Measurements from ENCODE around the gene MTHFD1L. TPM values are rescaled to one million over a fixed set of nuclear protein-coding genes. Genes with fewer than 3 reads are reported as not detected.

Gene MTHFD1L
- total and polyA plus RNA-seq, 2 of the 4 experiments (the other 2 are of a cell fraction): 43.5 to 53.2 TPM

DNA sequence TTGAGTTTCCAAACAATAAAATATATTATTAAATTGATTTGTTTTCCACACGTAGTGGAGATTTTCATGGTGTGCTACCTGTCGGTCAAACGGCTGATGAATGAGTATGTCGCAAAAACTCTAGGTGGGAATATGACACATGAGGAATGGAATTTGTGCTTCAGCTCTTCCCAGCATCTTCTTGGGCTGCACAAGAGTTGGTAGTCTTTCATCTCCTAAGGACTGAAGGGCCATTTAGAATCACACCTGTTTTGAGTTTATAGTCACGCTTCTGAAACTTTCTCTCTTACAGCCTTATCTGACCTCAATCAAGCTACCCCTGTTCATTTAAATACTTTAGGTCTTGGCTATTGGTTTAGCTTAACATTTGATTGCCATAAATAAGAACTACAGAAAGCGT lies 216.6 kb downstream of the MTHFD1L start:
- 100% methylated on average over 1 of the region's 6 CpGs; no CpG with 5 or more reads in 1 of the 2 experiments for WGBS, 2 experiments (ENCODE audit: extremely low coverage in 2 of 2, insufficient read length in 1 of 2)
- Histone ChIP-seq H3K27ac (ENCODE audit: insufficient read depth, low read length) (no peak overlapping the region), H3K4me1 (ENCODE audit: control insufficient read depth, insufficient read depth, low read length) (peaks cover 3% of the 10 kb centered on the region), H2BK5ac (ENCODE audit: low read depth, low read length, poor library complexity, severe bottlenecking) (no peak overlapping the region), H3K56ac (ENCODE audit: extremely low read depth, insufficient read depth, low read length) (no peak overlapping the region), H3K79me1 (ENCODE audit: low read depth in 1 of 2, low read length in 2 of 2) (peaks cover 25 to 30% of the 10 kb centered on the region in 2 experiments), H4K20me1 (ENCODE audit: insufficient read depth, low read length) (no peaks in the 10 kb centered on the region), H3K18ac (ENCODE audit: low read depth, low read length) (no peak overlapping the region), H3K9me1 (ENCODE audit: insufficient read depth, low read length) (peaks cover 10% of the 10 kb centered on the region), H2BK15ac (ENCODE audit: low read depth, low read length) (no peak overlapping the region), H2AK5ac (ENCODE audit: low read depth, low read length) (no peak overlapping the region), H3K4ac (ENCODE audit: low read depth, low read length) (no peak overlapping the region), H3K14ac (replicated peaks; ENCODE audit: low read depth, low read length) (no peak overlapping the region), H4K5ac (ENCODE audit: low read depth, low read length) (no peak overlapping the region), H3K4me2 (ENCODE audit: low read depth, low read length) (no peak overlapping the region), H3K4me3 (ENCODE audit: insufficient read depth, low read depth, low read length) (no peak overlapping the region), H3K9me3 (ENCODE audit: control insufficient read depth, insufficient read depth, low read length) (no peaks in the 10 kb centered on the region), H3K27me3 (ENCODE audit: control insufficient read depth, insufficient read depth, low read length) (no peaks in the 10 kb centered on the region), H2AFZ (replicated peaks; ENCODE audit: low read length, poor library complexity) (no peak overlapping the region), H3K9ac (ENCODE audit: low read depth, low read length) (no peak overlapping the region), H4K91ac (ENCODE audit: insufficient read depth, low read depth, low read length) (no peak overlapping the region), H3K23ac (ENCODE audit: low read depth, low read length) (no peak overlapping the region), H2BK120ac (ENCODE audit: low read depth, low read length) (no peak overlapping the region), H2BK20ac (ENCODE audit: low read depth, low read length) (no peak overlapping the region), H3K36me3 (ENCODE audit: control insufficient read depth, insufficient read depth, low read length) (peaks cover 25% of the 10 kb centered on the region), H4K8ac (ENCODE audit: low read depth in 2 of 2, low read length in 2 of 2) (no peak overlapping the region), H2AK9ac (replicated peaks; ENCODE audit: low read depth, low read length, poor library complexity) (peak overlapping the region; percentile 51)
- BruUV-seq (replicated peaks): no TSS peak
- CTCF ChIA-PET: interaction anchor here (0.6 kb wide), 1 partner anchor 36 kb away, joined by 5 read pairs; no protein-coding TSS in a partner anchor
- dilution Hi-C loops (cut with HindIII; ENCODE audit: low sequenced_read_pairs, unreplicated experiment): no loop called here
- intact Hi-C loops (cut with micrococcal nuclease): no loop called here
- in situ Hi-C loops (cut with MboI; ENCODE audit: low sequenced_read_pairs): no loop called here
- TF ChIP-seq RFX5 (IDR thresholded peaks at IDR 0.05; ENCODE audit: low read depth, low read length) (no peak), CEBPB (IDR thresholded peaks at IDR 0.05; ENCODE audit: low read depth, low read length) (0 out of 2 replicates have a peak, but pooled peaks have one; percentile 15)
- POLR2A ChIA-PET (ENCODE audit: unreplicated experiment): no interaction called here
- DNase-seq: no peak
- no peak for ATAC-seq (ENCODE audit: low read depth)
